ENCODE results near the gene LEAP2. TPM values are rescaled to one million over a fixed set of nuclear protein-coding genes. Genes with fewer than 3 reads are reported as not detected.

Gene LEAP2
- total RNA-seq, 1 donor from 2014 or later: 3.1 TPM

Other genes starting within 250 kb of the LEAP2 start
- not detected in 2 replicates for gene IL13, start 215.5 kb upstream of the LEAP2 start, total RNA-seq
- gene IL4, start 199.7 kb upstream of the LEAP2 start, total RNA-seq: not detected in 2 replicates
- gene KIF3A, start 136.1 kb upstream of the LEAP2 start, total RNA-seq: 22.6 and 23.8 TPM in 2 replicates
- gene CCNI2, start 126.2 kb upstream of the LEAP2 start, total RNA-seq: not detected in 2 replicates
- 71.1 and 71.4 TPM in 2 replicates for gene SEPTIN8, start 96.4 kb upstream of the LEAP2 start, total RNA-seq
- gene SOWAHA, start 60.4 kb upstream of the LEAP2 start, total RNA-seq: not detected in 2 replicates
- 5.7 and 6.5 TPM in 2 replicates for gene SHROOM1, start 43.0 kb upstream of the LEAP2 start, total RNA-seq
- 0.49 and 0.89 TPM in 2 replicates for gene GDF9, start 7.2 kb upstream of the LEAP2 start, total RNA-seq
- gene UQCRQ, start 7.0 kb upstream of the LEAP2 start, total RNA-seq: 274 and 293 TPM in 2 replicates
- gene AFF4, start 90.0 kb downstream of the LEAP2 start, total RNA-seq: 64.7 and 67.5 TPM in 2 replicates
- 26.5 and 29.2 TPM in 2 replicates for gene ZCCHC10, start 152.9 kb downstream of the LEAP2 start, total RNA-seq
- 161 and 166 TPM in 2 replicates for gene HSPA4, start 178.3 kb downstream of the LEAP2 start, total RNA-seq